ENCODE data around the gene ATP7A. TPM values are rescaled to one million over a fixed set of nuclear protein-coding genes. Genes with fewer than 3 reads are reported as not detected.
"Not testable (repeated sequence)": the region's sequence is repeated elsewhere in the genome, so short reads cannot be mapped to it uniquely, and the experiment has no call there.

ATP7A gene
- total RNA-seq, 1 experiment from 2014 or later = 13.5 TPM

- H3K4me1 ChIP-seq (ENCODE audit: control insufficient read depth, insufficient read depth, low read length) = peaks cover 19% of the 10 kb centered on the region
- POLR2A ChIA-PET = no interaction called here
- in situ Hi-C loops (cut with HindIII; ENCODE audit: low pct_unique_long_range_greater_than_20kb, low sequenced_read_pairs) = no loop called here
- H3K4me3 ChIP-seq (ENCODE audit: low read depth in 2 of 2, low read length in 2 of 2) = no peak overlapping the region
- H3K27me3 ChIP-seq (ENCODE audit: control insufficient read depth, insufficient read depth, low read length) = no peaks in the 10 kb centered on the region
- no TSS peak for BruUV-seq (replicated peaks)
- no peaks in the 10 kb centered on the region for H3K9me3 ChIP-seq (ENCODE audit: control insufficient read depth, insufficient read depth, low read depth, low read length)
- TF ChIP-seq, protein P1, sequence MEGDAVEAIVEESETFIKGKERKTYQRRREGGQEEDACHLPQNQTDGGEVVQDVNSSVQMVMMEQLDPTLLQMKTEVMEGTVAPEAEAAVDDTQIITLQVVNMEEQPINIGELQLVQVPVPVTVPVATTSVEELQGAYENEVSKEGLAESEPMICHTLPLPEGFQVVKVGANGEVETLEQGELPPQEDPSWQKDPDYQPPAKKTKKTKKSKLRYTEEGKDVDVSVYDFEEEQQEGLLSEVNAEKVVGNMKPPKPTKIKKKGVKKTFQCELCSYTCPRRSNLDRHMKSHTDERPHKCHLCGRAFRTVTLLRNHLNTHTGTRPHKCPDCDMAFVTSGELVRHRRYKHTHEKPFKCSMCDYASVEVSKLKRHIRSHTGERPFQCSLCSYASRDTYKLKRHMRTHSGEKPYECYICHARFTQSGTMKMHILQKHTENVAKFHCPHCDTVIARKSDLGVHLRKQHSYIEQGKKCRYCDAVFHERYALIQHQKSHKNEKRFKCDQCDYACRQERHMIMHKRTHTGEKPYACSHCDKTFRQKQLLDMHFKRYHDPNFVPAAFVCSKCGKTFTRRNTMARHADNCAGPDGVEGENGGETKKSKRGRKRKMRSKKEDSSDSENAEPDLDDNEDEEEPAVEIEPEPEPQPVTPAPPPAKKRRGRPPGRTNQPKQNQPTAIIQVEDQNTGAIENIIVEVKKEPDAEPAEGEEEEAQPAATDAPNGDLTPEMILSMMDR (IDR thresholded peaks at IDR 0.05) = no peak
- TF ChIP-seq SIN3A (IDR thresholded peaks at IDR 0.05; ENCODE audit: borderline replicate concordance, insufficient read depth, low read depth, low read length) (no peak), POLR2AphosphoS5 (IDR thresholded peaks at IDR 0.05; ENCODE audit: low read depth, low read length) (no peak), TCF7L2 (IDR thresholded peaks at IDR 0.05; ENCODE audit: low read depth, low read length) (no peak)
- TF ChIP-seq, protein P2, sequence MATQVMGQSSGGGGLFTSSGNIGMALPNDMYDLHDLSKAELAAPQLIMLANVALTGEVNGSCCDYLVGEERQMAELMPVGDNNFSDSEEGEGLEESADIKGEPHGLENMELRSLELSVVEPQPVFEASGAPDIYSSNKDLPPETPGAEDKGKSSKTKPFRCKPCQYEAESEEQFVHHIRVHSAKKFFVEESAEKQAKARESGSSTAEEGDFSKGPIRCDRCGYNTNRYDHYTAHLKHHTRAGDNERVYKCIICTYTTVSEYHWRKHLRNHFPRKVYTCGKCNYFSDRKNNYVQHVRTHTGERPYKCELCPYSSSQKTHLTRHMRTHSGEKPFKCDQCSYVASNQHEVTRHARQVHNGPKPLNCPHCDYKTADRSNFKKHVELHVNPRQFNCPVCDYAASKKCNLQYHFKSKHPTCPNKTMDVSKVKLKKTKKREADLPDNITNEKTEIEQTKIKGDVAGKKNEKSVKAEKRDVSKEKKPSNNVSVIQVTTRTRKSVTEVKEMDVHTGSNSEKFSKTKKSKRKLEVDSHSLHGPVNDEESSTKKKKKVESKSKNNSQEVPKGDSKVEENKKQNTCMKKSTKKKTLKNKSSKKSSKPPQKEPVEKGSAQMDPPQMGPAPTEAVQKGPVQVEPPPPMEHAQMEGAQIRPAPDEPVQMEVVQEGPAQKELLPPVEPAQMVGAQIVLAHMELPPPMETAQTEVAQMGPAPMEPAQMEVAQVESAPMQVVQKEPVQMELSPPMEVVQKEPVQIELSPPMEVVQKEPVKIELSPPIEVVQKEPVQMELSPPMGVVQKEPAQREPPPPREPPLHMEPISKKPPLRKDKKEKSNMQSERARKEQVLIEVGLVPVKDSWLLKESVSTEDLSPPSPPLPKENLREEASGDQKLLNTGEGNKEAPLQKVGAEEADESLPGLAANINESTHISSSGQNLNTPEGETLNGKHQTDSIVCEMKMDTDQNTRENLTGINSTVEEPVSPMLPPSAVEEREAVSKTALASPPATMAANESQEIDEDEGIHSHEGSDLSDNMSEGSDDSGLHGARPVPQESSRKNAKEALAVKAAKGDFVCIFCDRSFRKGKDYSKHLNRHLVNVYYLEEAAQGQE (IDR thresholded peaks at IDR 0.05; ENCODE audit: insufficient read depth in 1 of 2, low read depth in 2 of 2, low read length in 1 of 2) = no peak
- no peaks in the 10 kb centered on the region for H3K36me3 ChIP-seq (ENCODE audit: control insufficient read depth, insufficient read depth, low read length)
- CTCF ChIA-PET = no interaction called here
- DNase-seq (ENCODE audit: low read depth, low spot score) (no peak), ATAC-seq (no peak)
- intact Hi-C loops (cut with micrococcal nuclease; ENCODE audit: unreplicated experiment) = no loop called here
- peak overlapping the region; percentile 25; the same call in 1 of the 2 replicates for H3K27ac ChIP-seq (ENCODE audit: low read length)
These were observed 27.7 kb downstream of the ATP7A start for GRCh38 chrX:77938083-77938680.

DNA sequence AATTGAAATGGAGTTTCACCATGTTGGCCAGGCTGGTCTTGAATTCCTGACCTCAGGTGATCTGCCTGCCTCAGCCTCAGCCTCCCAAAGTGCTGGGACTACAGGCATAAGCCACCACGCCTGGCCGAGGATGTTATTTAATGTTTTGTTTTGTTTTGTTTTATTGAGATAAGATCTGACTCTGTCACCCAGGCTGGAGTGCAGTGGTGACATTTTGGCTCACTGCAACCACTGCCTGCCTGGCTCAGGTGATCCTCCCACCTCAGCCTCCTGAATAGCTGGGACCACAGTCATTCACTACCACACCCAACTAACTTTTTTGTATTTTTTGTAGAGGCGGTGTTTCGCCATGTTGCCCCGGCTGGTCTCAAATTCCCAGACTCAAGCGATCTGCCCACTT, 34.5 kb downstream of the ATP7A start:
- CTCF ChIA-PET; H3K27me3 ChIP-seq (ENCODE audit: control insufficient read depth, insufficient read depth, low read length); ATAC-seq; POLR2A ChIA-PET; DNase-seq (ENCODE audit: low read depth, low spot score); H3K27ac ChIP-seq (ENCODE audit: low read length); H3K9me3 ChIP-seq (ENCODE audit: control insufficient read depth, insufficient read depth, low read depth, low read length); intact Hi-C loops (cut with micrococcal nuclease; ENCODE audit: unreplicated experiment); BruUV-seq (replicated peaks); in situ Hi-C loops (cut with HindIII; ENCODE audit: low pct_unique_long_range_greater_than_20kb, low sequenced_read_pairs); H3K4me3 ChIP-seq (ENCODE audit: low read depth in 2 of 2, low read length in 2 of 2); H3K36me3 ChIP-seq (ENCODE audit: control insufficient read depth, insufficient read depth, low read length): not testable (repeated sequence)
- peaks cover 19% of the 10 kb centered on the region for H3K4me1 ChIP-seq (ENCODE audit: control insufficient read depth, insufficient read depth, low read length)

GRCh38 chrX:77945910-77946545, 35.5 kb downstream of the ATP7A start:
- no peaks in the 10 kb centered on the region for H3K27me3 ChIP-seq (ENCODE audit: control insufficient read depth, insufficient read depth, low read length)
- H3K4me3 ChIP-seq (ENCODE audit: low read depth in 2 of 2, low read length in 2 of 2) = no peak overlapping the region
- DNase-seq (ENCODE audit: low read depth, low spot score) = no peak
- TF ChIP-seq POLR2AphosphoS5 (IDR thresholded peaks at IDR 0.05; ENCODE audit: low read depth, low read length) = no peak
- TF ChIP-seq SIN3A (IDR thresholded peaks at IDR 0.05; ENCODE audit: borderline replicate concordance, insufficient read depth, low read depth, low read length) = no peak
- TF ChIP-seq, protein P1 (IDR thresholded peaks at IDR 0.05) = no peak
- TF ChIP-seq TCF7L2 (IDR thresholded peaks at IDR 0.05; ENCODE audit: low read depth, low read length) = no peak
- TF ChIP-seq, protein P2 (IDR thresholded peaks at IDR 0.05; ENCODE audit: insufficient read depth in 1 of 2, low read depth in 2 of 2, low read length in 1 of 2) = no peak
- H3K36me3 ChIP-seq (ENCODE audit: control insufficient read depth, insufficient read depth, low read length) = no peaks in the 10 kb centered on the region
- H3K4me1 ChIP-seq (ENCODE audit: control insufficient read depth, insufficient read depth, low read length) = peaks cover 19% of the 10 kb centered on the region
- ATAC-seq = no peak
- H3K27ac ChIP-seq (ENCODE audit: low read length) = no peak overlapping the region
- no TSS peak for BruUV-seq (replicated peaks)
- no peaks in the 10 kb centered on the region for H3K9me3 ChIP-seq (ENCODE audit: control insufficient read depth, insufficient read depth, low read depth, low read length)
- intact Hi-C loops (cut with micrococcal nuclease; ENCODE audit: unreplicated experiment) = no loop called here
- CTCF ChIA-PET = no interaction called here
- in situ Hi-C loops (cut with HindIII; ENCODE audit: low pct_unique_long_range_greater_than_20kb, low sequenced_read_pairs) = no loop called here
- POLR2A ChIA-PET = no interaction called here
